HG03025 (cell line): Measurements from ENCODE around the gene PLEK.
"Not testable (repeated sequence)": the region's sequence is repeated elsewhere in the genome, so short reads cannot be mapped to it uniquely, and the experiment has no call there.

Experiments
- ATAC-seq: cut with Tn5 transposase; IDR thresholded peaks from one replicate; pipeline ENCODE4 v1.9.1; 2021; ENCODE audit warnings: mild to moderate bottlenecking, moderate library complexity; ENCODE audit not compliant: unreplicated experiment, low FRiP score

PLEK gene

GRCh38 chr2:68383778-68384177 lies 18.7 kb downstream of the PLEK start:
- no peak for ATAC-seq

- ATAC-seq = no peak
Observed at GRCh38 chr2:68384485-68385107, 19.5 kb downstream of the PLEK start.

- ATAC-seq = peak; percentile 59
Observed at GRCh38 chr2:68385220-68385906, 20.3 kb downstream of the PLEK start.

GRCh38 chr2:68385907-68386287 lies 20.8 kb downstream of the PLEK start:
- no peak for ATAC-seq

- ATAC-seq = no peak
Observed at GRCh38 chr2:68386365-68386764, 21.3 kb downstream of the PLEK start.

GRCh38 chr2:68387408-68388350 lies 22.6 kb downstream of the PLEK start:
- ATAC-seq = peak; percentile 36

- ATAC-seq = no peak
Observed at GRCh38 chr2:68388358-68388757, 23.3 kb downstream of the PLEK start.

GRCh38 chr2:68388772-68389171 lies 23.7 kb downstream of the PLEK start:
- no peak for ATAC-seq

GRCh38 chr2:68390114-68390513 lies 25.0 kb downstream of the PLEK start:
- ATAC-seq = no peak

GRCh38 chr2:68390586-68390985 lies 25.5 kb downstream of the PLEK start:
- ATAC-seq = no peak

GRCh38 chr2:68391099-68391498 lies 26.0 kb downstream of the PLEK start:
- no peak for ATAC-seq

- ATAC-seq = no peak
Observed at GRCh38 chr2:68391869-68392268, 26.8 kb downstream of the PLEK start.

GRCh38 chr2:68396093-68396492 lies 31.0 kb downstream of the PLEK start:
- no peak for ATAC-seq

GRCh38 chr2:68397704-68398263 lies 32.7 kb downstream of the PLEK start:
- ATAC-seq = not testable (repeated sequence)

GRCh38 chr2:68403199-68403644 lies 38.1 kb downstream of the PLEK start:
- no peak for ATAC-seq

- ATAC-seq = no peak
Observed at GRCh38 chr2:68404164-68404563, 39.1 kb downstream of the PLEK start.

- ATAC-seq = no peak
Observed at GRCh38 chr2:68404893-68405799, 40.1 kb downstream of the PLEK start.

- ATAC-seq = peak; percentile 80
Observed at GRCh38 chr2:68411397-68412126, 46.5 kb downstream of the PLEK start.

- ATAC-seq = peak; percentile 40
Observed at GRCh38 chr2:68412127-68412819, 47.2 kb downstream of the PLEK start.
